GM19239 (cell line): ENCODE measurements around the gene TBC1D10A.

ENCODE experiments used
- DNase-seq: peaks from one replicate; pipeline ENCODE4 v3.0.0; 2011; ENCODE audit warnings: low spot score; ENCODE audit not compliant: insufficient read length
- FAIRE-seq: peaks from 2 replicates; lab custom pipeline; 2011; peaks lifted over from hg19 to GRCh38; lab: Jason Lieb, UNC

Gene TBC1D10A, protein sequence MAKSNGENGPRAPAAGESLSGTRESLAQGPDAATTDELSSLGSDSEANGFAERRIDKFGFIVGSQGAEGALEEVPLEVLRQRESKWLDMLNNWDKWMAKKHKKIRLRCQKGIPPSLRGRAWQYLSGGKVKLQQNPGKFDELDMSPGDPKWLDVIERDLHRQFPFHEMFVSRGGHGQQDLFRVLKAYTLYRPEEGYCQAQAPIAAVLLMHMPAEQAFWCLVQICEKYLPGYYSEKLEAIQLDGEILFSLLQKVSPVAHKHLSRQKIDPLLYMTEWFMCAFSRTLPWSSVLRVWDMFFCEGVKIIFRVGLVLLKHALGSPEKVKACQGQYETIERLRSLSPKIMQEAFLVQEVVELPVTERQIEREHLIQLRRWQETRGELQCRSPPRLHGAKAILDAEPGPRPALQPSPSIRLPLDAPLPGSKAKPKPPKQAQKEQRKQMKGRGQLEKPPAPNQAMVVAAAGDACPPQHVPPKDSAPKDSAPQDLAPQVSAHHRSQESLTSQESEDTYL

DNA sequence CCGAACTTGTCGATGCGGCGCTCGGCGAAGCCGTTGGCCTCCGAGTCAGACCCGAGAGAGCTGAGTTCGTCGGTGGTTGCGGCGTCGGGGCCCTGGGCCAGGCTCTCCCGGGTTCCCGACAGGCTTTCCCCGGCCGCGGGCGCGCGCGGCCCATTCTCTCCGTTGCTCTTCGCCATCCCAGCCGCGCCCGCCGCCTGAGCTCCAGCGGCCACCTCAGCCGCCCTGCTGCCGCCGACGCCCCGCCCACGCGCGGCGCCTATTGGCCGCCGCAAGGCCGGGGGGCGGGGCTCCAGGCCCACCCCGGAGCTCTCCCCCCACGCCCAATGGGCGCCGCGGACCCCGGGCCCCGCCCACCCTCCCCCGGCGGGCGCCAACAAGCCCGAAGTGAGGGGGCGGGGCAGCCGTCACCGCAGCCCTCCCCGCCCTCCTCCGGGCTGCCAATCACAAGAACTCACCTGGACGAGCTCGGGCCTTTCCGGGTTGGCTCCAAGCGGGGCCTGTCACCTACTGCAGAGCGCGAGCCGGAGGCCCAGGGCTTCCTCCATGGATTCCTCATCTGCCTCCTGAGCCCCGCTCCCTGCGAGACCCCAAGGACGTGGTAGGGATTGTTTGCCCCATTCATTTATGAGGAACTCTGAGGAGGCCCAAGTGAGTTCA, at the start of gene TBC1D10A:
TBC1D10A (minus strand) TSS at position 236 of the 657 bp plus-strand sequence; CDS start at position 176, 60 bp downstream.
- DNase-seq, result peak; percentile 96
- no peak for FAIRE-seq

DNA sequence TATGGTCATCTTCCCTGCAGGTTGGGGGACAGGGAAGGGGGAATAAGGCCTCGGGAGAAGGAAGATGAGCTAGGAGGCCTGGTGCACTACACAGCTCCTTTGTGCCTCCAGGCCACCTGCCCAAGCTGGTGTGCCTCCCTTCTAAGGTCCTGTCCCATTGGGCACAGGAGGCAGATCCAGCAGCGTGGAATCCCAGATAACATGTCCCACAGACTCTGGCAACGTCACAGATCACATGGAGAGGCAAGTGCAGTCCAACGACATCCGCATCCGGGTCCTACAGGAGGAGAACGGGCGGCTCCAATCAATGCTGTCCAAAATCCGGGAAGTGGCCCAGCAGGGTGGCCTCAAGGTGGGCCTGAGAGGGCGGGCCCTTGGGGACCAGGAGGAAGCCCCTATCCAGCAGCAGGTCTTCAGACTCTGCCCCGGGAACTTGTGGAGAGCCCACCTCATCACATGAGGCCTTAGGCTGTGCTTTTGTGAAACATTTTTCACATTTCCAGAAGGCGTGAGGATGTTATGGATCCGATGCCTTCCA, 48.6 kb upstream of the TBC1D10A start:
- DNase-seq (no peak), FAIRE-seq (no peak)

DNA sequence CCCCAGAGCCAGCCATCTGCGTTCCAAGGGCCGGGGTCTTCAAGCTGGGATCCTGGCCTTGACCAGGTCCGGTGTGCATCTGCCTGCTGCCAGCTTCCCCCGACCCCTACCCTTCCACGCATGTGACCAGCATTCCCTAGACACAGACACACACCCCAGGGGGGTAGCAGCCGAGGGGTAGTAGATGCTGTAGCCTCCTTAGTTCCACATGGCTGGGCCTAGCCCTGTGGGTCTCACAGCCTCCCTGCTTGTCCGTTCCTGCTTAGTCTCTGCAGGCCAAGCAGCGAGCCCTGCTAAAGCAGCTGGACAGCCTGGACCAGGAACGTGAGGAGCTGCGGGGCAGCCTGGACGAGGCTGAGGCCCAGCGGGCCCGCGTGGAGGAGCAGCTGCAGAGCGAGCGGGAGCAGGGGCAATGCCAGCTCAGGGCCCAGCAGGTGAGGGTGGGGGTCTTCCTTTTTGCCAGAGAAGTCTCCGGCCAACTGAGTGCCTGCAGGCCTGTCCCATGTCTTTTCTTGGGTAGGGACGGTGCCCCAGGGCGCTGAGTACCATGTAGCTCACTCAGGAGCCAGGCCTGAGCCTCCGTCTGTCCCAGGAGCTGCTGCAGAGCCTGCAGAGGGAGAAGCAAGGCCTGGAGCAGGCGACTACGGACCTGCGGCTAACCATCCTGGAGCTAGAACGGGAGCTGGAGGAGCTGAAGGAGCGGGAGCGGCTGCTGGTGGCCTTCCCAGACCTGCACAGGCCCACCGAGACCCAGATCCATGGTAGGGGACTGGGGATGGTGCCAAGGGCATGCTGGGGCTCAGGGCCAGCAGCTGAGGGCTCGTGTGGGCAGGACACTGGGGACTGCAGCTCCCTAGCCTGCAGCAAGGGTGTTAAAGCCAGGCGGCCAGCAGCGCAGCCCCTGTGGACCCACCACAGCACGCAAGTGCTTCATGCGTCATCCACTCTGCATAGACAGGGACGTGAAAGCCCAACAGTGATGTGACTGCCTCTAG, 46.9 kb upstream of the TBC1D10A start:
- FAIRE-seq, result no peak
- no peak for DNase-seq

DNA sequence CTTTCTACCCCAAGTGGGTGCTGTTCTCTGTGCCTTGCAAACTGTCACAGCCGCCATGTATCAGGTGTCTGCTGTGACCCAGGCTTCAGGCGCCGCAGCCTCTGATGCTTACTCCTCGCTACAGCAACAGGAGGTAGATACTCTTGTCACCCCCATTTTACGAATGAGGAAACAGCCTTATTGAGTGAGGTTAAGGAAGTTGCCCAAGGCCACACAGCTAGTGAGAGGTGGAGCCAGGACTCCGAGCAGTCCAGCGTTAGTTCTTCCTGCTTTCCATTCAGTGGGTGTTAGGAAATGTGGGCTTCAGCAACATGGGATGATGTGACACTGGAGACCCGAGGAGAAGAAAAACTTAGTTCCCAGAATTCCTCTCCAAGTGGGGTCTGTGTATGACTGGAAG, 46.2 kb upstream of the TBC1D10A start:
- DNase-seq (no peak), FAIRE-seq (no peak)

DNA sequence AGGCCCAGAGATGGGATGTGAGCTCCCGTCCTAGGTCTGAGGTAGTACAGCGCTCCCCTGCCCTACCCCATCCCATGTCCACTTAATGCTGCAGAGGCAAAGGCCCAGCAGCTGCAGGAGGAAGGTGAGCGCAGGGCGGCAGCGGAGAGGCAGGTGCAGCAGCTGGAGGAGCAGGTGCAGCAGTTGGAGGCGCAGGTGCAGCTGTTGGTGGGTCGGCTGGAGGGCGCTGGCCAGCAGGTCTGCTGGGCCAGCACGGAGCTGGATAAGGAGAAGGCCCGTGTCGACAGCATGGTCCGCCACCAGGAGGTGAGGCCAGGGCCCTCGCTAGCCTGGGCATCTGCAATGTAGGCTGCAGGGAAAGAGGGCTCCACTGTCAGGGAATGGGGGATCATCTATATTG, 45.2 kb upstream of the TBC1D10A start:
- FAIRE-seq, result no peak
- no peak for DNase-seq

DNA sequence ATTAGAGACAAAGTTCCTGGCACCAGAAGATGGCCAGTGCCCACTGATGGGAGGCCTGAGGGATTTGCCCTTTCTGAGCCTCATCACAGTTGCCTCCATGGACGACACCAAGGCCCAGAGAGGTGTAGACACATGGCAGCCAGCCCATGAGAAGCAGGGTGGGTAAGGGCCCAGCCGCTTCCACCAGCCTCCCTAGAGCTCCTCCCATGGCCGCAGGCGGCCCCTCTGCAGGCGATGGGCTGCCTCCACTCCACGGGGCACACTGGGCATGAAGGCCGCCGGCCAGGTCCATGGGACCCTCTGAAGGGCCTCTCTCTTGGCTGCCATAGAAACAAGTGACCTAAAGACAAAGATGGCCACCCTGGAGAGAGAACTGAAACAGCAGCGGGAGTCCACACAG, 44.6 kb upstream of the TBC1D10A start:
- FAIRE-seq, result no peak
- DNase-seq, result no peak

DNA sequence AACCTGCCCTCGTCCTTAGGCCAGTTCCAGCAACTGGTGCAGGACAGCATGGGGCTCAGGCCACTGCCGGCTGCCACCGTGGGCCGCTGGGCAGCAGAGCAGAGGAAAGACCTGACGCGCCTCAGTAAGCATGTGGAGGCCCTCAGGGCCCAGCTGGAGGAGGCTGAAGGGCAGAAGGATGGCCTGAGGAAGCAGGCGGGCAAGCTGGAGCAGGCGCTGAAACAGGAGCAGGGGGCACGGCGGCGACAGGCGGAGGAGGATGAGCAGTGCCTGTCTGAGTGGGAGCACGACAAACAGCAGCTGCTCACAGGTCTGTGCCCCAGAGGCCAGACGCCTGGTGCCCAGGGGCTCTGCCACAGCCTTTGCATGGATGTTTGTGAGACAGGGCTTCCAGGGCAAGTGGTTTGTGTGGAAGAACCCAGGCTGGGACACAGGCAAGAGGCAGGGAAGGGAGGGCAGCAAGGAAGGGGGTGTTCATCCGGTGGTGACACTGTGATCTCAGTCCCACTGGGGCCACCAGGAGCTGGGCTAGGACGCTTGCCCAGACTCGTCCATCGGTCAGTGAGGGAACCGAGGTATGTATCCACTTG, 44.0 kb upstream of the TBC1D10A start:
- FAIRE-seq (no peak), DNase-seq (no peak)

DNA sequence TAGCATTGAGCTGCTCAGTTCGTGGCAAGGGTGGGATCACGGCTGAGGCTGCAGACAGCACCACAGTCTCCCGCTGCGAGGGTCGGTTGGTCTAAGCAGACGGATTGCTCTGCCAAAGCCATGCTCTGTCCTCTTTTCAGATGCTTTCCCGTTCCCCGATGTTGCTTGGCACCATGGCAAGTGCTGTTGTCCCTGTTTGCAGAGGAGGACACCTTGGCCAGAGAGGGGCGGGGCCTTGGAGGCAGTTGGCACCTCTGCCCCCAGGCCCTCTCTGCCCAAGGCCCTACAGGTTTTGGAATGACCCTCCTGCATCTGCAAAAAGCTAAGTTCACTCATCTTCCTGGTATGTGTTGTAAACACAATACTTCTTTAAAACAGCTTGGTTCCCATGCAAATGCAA, 41.7 kb upstream of the TBC1D10A start:
- FAIRE-seq, result no peak
- DNase-seq, result no peak

DNA sequence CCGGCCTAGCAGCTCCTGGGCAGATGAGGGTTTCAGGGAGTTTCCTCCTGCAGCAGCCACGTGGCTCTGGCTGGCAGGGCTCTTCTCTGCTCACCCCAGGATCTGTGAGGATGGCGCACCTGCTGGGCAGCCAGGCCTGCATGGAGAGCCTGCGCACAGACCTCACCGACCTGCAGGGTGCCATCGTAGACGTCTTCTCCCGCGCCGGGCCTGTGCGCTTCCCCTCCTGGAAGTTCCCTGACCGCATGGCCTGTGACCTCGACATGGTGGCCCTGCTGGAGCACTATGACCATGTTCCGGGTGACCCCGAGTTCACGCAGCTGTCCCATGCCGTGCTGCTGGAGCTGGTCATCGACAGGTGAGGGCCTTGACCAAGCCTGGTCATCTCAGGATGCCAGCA, 39.1 kb upstream of the TBC1D10A start:
- FAIRE-seq, result no peak
- DNase-seq, result no peak

DNA sequence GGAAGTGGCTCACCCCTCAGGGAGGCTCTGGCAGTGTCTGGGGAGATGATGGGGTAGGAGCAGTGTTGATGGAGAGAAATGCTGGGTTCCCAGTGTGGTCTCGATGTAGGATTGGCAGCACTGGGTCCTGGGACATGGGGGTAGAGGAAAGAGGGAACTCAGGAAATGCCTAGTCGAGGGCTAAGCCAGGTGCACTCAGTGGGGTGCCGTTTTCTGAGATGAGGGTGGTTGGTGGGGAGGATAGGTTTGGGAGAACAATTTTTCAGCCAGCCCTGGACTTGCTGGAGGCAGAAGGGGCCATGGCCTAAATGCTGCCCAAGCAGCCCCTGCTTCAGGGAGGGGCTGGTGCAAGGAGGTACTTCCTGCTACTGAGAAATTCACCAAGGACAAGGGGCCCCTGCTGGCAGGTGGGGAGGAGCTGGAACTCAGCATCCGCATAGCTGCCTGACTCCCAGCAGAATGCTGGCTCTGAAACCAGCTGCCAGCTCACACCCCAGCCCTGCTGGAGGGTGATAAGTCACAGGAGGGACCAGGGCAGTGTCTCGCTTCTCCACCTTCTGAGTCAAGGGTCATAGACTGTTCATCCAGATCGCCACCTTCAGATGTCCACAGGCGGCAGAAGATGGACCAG, 36.0 kb upstream of the TBC1D10A start:
- FAIRE-seq (no peak), DNase-seq (no peak)

DNA sequence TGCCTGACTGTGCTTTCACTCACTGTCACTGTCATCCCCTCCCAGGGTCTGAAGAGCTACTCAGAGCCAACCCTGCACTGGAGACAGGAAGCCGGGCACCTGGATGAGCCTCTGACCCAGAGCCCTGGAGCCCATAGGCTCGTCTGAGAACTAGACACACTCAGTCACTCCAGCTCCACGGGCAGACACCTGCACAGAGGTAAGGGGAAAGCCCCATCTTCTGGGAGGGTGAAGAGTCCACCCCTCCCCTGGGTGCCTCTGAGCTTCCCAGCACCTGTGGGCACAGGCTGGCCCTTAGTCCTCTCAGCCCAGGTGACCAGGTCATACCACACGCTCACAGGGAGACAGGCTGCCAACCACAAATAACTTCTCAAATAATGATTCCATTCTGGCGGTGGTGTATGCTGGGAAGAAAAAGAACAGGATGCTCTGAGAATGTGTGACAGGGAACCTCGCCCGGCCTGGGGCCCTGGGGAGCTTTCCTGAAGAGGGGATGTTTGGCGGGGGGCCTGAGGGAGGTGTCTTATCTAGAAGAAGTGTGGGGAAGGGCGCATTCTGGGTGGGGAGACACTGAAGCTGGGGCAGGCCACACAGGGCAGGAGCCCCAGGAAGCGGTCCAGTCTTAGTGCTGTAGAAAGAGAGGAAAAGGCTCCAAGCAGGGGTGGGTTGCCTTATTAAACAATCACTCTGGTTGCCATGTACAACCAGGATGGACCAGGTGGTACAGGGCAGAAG, 35.3 kb upstream of the TBC1D10A start:
- DNase-seq, result no peak
- no peak for FAIRE-seq

DNA sequence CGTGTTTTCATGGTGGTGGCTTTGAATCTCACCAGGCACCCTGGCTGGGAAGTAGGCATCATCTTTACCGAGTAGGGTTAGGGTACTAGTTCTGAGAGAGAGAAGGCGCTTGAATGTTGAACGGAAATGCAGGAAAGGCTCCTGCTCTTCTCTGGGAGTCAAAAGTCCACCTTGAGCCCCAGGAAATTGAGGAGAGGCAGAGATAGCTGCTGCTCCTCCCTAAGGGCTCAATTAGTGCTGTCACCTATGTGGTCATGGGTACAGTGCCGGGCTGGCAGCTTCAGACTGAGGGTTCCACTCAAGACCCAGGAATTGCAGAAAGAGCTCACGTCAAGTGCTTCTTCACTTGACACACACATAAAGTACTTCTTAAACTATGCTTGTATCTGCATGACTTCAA, 31.8 kb upstream of the TBC1D10A start:
- DNase-seq, result no peak

DNA sequence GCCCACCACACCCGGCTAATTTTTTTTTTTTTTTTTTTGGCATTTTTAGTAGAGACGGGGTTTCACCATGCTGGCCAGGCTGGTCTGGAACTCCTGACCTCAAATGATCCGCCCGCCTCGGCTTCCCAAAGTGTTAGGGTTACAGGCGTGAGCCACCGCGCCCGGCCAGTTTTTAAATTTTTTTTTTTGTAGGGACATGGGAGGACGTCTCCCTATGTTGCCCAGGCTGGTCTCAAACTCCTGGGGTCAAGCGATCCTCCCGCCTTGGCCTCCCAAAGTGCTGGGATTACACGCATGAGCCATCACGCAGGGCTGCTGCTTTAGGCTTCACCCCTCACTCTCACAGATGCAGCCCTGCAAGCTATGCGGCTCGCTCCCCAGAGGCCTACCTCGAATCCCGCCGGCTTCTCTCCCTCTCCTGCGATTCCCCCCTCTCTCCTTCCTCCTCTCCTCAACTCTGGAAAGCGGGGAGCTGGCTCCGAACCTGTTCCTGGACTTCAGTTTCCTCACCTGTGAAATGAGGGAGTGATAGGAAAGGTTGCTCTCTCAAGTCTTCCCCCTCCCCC, 31.0 kb upstream of the TBC1D10A start:
- no peak for FAIRE-seq

More for the DNA sequence above, 31.8 kb upstream of the TBC1D10A start:
- no peak for FAIRE-seq

DNA sequence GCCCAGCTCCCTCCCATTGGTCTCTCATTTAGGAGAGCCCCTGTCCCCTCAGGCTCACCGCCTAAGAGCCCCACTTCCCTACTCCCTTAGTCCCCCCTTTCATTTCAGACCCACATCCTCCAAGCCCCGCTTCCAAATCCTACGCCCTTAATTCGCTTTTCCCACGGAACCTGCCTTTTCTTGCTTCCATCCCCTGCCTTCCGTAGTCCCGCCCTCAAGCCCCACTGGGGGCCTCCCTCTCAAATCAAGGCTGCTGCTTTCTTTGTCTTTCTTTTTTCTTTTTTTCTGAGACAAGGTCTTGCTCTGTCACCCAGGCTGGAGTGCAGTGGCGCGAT, 30.5 kb upstream of the TBC1D10A start:
- FAIRE-seq (no peak), DNase-seq (no peak)

More for the DNA sequence above, 31.0 kb upstream of the TBC1D10A start:
- DNase-seq, result no peak

DNA sequence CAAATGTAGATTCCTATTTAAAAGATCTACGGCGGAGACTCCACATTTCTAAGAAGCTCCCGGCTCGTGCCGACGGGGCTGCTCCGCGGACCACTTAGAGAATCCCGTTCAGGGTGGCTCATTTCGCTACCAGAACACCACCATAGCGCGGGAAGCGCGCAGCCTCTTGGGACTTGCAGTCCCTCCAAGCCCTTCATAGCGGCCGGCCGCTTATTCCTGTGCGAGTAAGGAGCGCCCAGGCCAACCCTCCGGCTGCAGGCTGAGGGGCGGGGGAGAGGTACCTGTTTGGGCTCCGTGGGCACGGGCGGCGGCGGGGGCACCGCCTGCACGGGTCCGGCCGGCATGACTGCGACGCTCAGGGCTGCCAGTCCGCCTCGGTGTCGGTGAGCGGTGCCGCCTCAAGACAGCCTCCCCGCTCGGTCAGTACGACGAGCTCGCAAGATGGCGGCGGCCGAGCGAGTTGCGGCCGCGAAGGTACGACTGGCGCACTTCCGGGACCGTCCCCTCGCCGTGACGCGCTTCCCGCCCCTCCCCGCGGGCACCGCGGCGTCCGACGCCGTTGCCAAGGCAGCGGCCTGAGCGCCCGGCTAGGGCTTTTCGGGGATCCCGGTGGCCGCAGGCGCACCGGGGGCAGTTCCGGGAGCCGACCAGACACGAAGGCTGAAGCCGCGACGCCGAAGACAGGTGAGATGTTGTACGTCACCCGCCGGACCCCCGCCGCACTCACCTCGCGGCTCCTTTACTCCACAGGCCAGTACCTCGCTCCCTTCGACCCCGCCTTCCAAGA, 29.9 kb upstream of the TBC1D10A start, which contains the start of the genes CCDC157 and SF3A1:
CCDC157 (plus strand) TSS at position 559 of the 787 bp plus-strand sequence. CDS start 8,994 bp downstream, outside the sequence.
SF3A1 (minus strand) TSS at position 446 of the 787 bp plus-strand sequence; CDS start at position 344, 102 bp downstream.
- FAIRE-seq (peak; percentile 96), DNase-seq (peak; percentile 94)

DNA sequence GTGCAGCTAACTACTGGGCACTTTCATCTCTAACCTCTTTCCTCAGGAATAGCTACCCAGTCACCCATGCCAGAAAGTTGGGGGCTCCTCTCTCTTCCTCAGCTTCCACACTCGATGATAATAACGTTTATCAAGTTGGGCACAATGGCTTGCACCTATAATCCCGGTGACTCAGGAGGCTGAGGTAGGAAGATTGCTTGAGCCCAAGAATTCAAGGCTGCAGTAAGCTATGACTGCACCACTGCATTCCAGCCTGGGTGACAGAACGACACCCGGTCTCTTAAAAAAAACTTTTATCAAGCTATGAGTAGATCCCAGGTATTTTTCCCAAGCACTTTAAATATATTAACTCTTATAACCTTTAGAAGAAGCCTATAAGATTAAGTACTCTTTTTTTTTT, 27.9 kb upstream of the TBC1D10A start:
- DNase-seq, result no peak
- no peak for FAIRE-seq

DNA sequence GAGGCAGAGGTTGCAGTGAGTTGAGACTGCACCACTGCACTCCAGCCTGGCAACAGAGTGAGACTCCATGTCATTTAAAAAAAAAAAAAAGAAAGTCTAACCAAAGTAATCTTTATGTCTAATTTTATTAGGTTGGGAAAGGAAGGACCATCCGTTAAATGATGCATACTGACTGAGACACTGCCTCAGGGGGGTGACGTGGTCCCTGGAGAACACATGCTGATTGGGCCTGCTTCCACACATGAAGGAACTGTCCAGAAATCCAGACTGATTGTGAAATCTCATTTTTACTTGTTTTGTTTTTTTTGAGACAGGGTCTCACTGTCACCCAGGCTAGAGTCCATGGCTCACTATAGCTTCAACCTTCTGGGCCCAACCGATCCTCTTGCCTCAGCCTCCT, 24.5 kb upstream of the TBC1D10A start:
- DNase-seq (no peak), FAIRE-seq (no peak)
